SK-N-SH (cell line): ENCODE results near the gene HAUS8. TPM values are rescaled to one million over a fixed set of nuclear protein-coding genes. Genes with fewer than 3 reads are reported as not detected.
A peak's percentile ranks its signal among the peaks of the same experiment; 100 is the strongest.

Source experiments
- CTCF ChIA-PET: fragments of 300-600, 350-600 bp; formaldehyde crosslinking; extraction: SDS; loops from one replicate; lab custom pipeline; 2021; lab: Yijun Ruan, JAX
- POLR2A ChIA-PET: fragments of 350-600 bp; sonication (Branson Sonifier 250); formaldehyde crosslinking; extraction: SDS; loops from one replicate; lab custom pipeline; 2020; ENCODE audit warnings: antibody characterized with exemption, inconsistent platforms; lab: Yijun Ruan, JAX
- DNase-seq: peaks from one replicate; pipeline ENCODE4 v3.0.0; 2012
- H2AFZ ChIP-seq: fragments of 200-600 bp; sonication (generic); 2 replicates; pipeline ENCODE4 v1.8.1; 2016; ENCODE audit warnings: antibody characterized with exemption, mild to moderate bottlenecking, low read depth
- H3F3A ChIP-seq: fragments of 200-600 bp; sonication (generic); replicated peaks from 2 replicates; pipeline ENCODE3; 2016; ENCODE audit warnings: antibody characterized with exemption, mild to moderate bottlenecking; ENCODE audit not compliant: insufficient read depth
- H3K27ac ChIP-seq, 2 experiments: fragments of 200-500 bp in 1 of 2; fragments of 200-600 bp in 1 of 2; sonication (Bioruptor generic) in 1 of 2; sonication (generic), shearing (Covaris generic) in 1 of 2; 2 replicates each; pipeline versions ENCODE4 v1.5.1 to v1.6.1; 2014 to 2016; ENCODE audit warnings: low read depth in 2 of 2, inconsistent platforms in 1 of 2, low read length in 1 of 2, mild to moderate bottlenecking in 1 of 2, mixed read lengths in 1 of 2
- H3K27me3 ChIP-seq: fragments of 200-600 bp; sonication (generic), shearing (Covaris generic); 2 replicates; pipeline ENCODE4 v1.6.1; 2016; ENCODE audit warnings: mixed run types; ENCODE audit not compliant: insufficient read depth
- H3K36me3 ChIP-seq, 2 experiments: fragments of 200-500 bp in 1 of 2; fragments of 200-600 bp in 1 of 2; sonication (Bioruptor generic) in 1 of 2; sonication (generic) in 1 of 2; replicated peaks in 1 of 2; 2 replicates each; pipeline versions ENCODE3 to v1.5.1; 2014 to 2016; ENCODE audit warnings: low read length in 1 of 2, mild to moderate bottlenecking in 1 of 2; ENCODE audit not compliant: insufficient read depth in 2 of 2, control insufficient read depth in 1 of 2
- H3K4me1 ChIP-seq, 2 experiments: fragments of 200-500 bp in 1 of 2; fragments of 200-600 bp in 1 of 2; sonication (Bioruptor generic) in 1 of 2; sonication (generic), shearing (Covaris generic) in 1 of 2; 2 replicates each; pipeline versions ENCODE4 v1.5.1 to v1.6.1; 2014 to 2016; ENCODE audit warnings: low read depth in 1 of 2, low read length in 1 of 2, mixed run types in 1 of 2; ENCODE audit not compliant: insufficient read depth in 2 of 2, control insufficient read depth in 1 of 2
- H3K4me2 ChIP-seq: fragments of 200-600 bp; sonication (generic), shearing (Covaris generic); 2 replicates; pipeline ENCODE4 v1.6.1; 2017; ENCODE audit warnings: mixed run types
- H3K4me3 ChIP-seq, 2 experiments: fragments of 200-500 bp in 1 of 2; fragments of 200-600 bp in 1 of 2; sonication (Bioruptor generic) in 1 of 2; sonication (generic), shearing (Covaris generic) in 1 of 2; 2 replicates each; pipeline versions ENCODE4 v1.5.1 to v1.8.1; 2014 to 2016; ENCODE audit warnings: low read depth in 2 of 2, inconsistent platforms in 1 of 2, low read length in 1 of 2, mild to moderate bottlenecking in 1 of 2, mixed read lengths in 1 of 2, moderate library complexity in 1 of 2
- H3K79me2 ChIP-seq: fragments of 200-600 bp; sonication (generic); 2 replicates; pipeline ENCODE4 v1.8.1; 2017; ENCODE audit warnings: mild to moderate bottlenecking; ENCODE audit not compliant: insufficient read depth
- H3K9ac ChIP-seq: fragments of 200-600 bp; sonication (generic); 2 replicates; pipeline ENCODE4 v1.6.1; 2017; ENCODE audit warnings: mixed run types
- H3K9me2 ChIP-seq: fragments of 200-600 bp; sonication (generic); 2 replicates; pipeline ENCODE4 v1.6.1; 2017; ENCODE audit warnings: mixed run types
- H3K9me3 ChIP-seq: fragments of 200-600 bp; sonication (generic); 2 replicates; pipeline ENCODE4 v1.6.1; 2017; ENCODE audit warnings: mixed run types, mild to moderate bottlenecking, moderate library complexity
- H4K20me1 ChIP-seq: fragments of 200-600 bp; sonication (generic); 2 replicates; pipeline ENCODE4 v1.6.1; 2017; ENCODE audit warnings: mild to moderate bottlenecking, mixed run types; ENCODE audit not compliant: insufficient read depth
- CHD2 ChIP-seq: fragments of 150-350 bp; IDR thresholded peaks from 2 replicates; pipeline ENCODE4 v1.6.1; 2018; ENCODE audit warnings: low read length; ENCODE audit not compliant: partially characterized antibody
- ELF1 ChIP-seq: IDR thresholded peaks from 2 replicates; pipeline ENCODE4 v1.4.0; 2012
- EP300 ChIP-seq, 2 experiments: IDR thresholded peaks; 2 replicates each; pipeline versions ENCODE4 v1.4.0 to v1.6.1; 2012; ENCODE audit warnings: borderline replicate concordance in 1 of 2, low read depth in 1 of 2, low read length in 1 of 2
- RAD21 ChIP-seq: IDR thresholded peaks from 2 replicates; pipeline ENCODE4 v1.6.1; 2012; ENCODE audit warnings: mild to moderate bottlenecking, low read length
- SMC3 ChIP-seq: IDR thresholded peaks from 2 replicates; pipeline ENCODE4 v1.6.1; 2012; ENCODE audit warnings: low read depth, low read length, improper control_type of control experiment
- YY1 ChIP-seq: IDR thresholded peaks from 2 replicates; pipeline ENCODE4 v1.4.0; 2012; ENCODE audit warnings: low read depth, mild to moderate bottlenecking
- WGBS: methylation state at CpG from one replicate; pipeline ENCODE4 v1.1.6; 2017; ENCODE audit warnings: low lambda C conversion rate; 5-methylcytosine and 5-hydroxymethylcytosine counted together
- polyA plus RNA-seq, 3 experiments: library from polyadenylated mRNA; depleted of rRNA; stranded (reverse); fragments of >200 nt; gene quantifications; 2 replicates each; pipeline ENCODE4 v1.2.3, GENCODE V29; 2012
- TF ChIP-seq, protein P1 (sequence below): IDR thresholded peaks from 2 replicates; pipeline ENCODE4 v1.4.0; 2012; ENCODE audit warnings: low read depth, borderline replicate concordance
- TF ChIP-seq, protein P2 (sequence below): fragments of 200-600 bp; sonication (generic); IDR thresholded peaks from 2 replicates; pipeline ENCODE4 v1.6.1; 2017; ENCODE audit warnings: antibody characterized with exemption, mild to moderate bottlenecking, moderate library complexity

Gene HAUS8
- polyA plus RNA-seq, 1 of the 3 experiments (the other 2 are of a cell fraction): 9.6 TPM

DNA sequence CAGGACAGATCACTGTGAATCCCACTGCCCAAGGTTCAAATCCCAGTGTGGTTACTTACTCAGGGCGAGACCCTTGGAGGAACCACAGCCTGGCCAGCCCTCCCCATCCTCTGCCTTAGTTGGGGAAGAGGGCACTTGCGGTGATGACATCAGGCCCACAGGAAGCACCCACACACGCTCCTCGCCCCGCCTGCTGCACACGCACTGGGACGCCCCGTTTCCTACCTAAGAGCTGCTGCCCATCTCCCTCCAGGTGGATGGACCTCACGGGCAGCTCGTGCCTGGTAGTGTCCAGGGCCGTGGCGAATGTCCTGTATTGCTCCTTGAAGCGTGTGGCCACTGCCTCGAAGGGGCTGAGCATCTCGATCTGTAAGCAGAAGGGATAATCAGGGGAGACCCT is 19.6 kb downstream of the HAUS8 start:
- no peaks in the 10 kb centered on the region for H3K79me2 ChIP-seq
- TF ChIP-seq, protein P1, sequence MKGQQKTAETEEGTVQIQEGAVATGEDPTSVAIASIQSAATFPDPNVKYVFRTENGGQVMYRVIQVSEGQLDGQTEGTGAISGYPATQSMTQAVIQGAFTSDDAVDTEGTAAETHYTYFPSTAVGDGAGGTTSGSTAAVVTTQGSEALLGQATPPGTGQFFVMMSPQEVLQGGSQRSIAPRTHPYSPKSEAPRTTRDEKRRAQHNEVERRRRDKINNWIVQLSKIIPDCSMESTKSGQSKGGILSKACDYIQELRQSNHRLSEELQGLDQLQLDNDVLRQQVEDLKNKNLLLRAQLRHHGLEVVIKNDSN: no peak
- POLR2A ChIA-PET: no interaction called here
- no peaks in the 10 kb centered on the region for H3K9me2 ChIP-seq
- CTCF ChIA-PET: interaction anchor here (1.1 kb wide), 1 partner anchor 285 kb away, joined by 5 read pairs; no protein-coding TSS in a partner anchor
- no peaks in the 10 kb centered on the region for H4K20me1 ChIP-seq
- no peak for DNase-seq
- H3K36me3 ChIP-seq: peaks cover 19 to 42% of the 10 kb centered on the region in 2 experiments
- H3K4me3 ChIP-seq: no peak overlapping the region
- no peak overlapping the region for H3K27ac ChIP-seq
- no peaks in the 10 kb centered on the region for H3K27me3 ChIP-seq
- 97% methylated on average over 13 of the region's 15 CpGs for WGBS
- no peaks in the 10 kb centered on the region for H3K4me1 ChIP-seq
- H3F3A ChIP-seq: no peaks in the 10 kb centered on the region
- H3K9me3 ChIP-seq: no peaks in the 10 kb centered on the region
- no peak overlapping the region for H3K4me2 ChIP-seq
- no peak overlapping the region for H2AFZ ChIP-seq
- no peak overlapping the region for H3K9ac ChIP-seq

DNA sequence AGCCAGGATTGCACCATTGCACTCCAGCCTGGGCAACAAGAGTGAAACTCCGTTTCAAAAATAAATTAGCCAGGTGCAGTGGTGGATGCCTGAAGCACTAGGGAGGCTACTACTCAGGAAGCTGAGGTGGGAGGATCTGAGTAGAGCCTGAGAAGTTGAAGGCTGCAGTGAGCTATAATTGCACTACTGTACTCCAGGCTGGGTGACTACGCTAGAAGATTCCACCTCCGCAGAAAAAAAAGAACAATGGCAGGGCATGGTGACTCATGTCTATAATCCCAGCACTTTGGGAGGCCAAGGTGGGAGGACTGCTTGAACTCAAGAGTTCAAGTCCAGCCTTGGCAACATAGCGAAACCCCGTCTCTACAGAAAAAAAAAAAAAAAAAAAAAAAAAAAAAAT is 20.5 kb downstream of the HAUS8 start:
- Histone ChIP-seq H3K4me1 (no peaks in the 10 kb centered on the region), H3K9me3 (no peaks in the 10 kb centered on the region), H2AFZ (no peak overlapping the region), H3K4me2 (no peak overlapping the region), H3K79me2 (no peaks in the 10 kb centered on the region), H3K27ac (no peak overlapping the region), H3K36me3 (peaks cover 19 to 39% of the 10 kb centered on the region in 2 experiments), H3F3A (no peaks in the 10 kb centered on the region), H4K20me1 (no peaks in the 10 kb centered on the region), H3K9ac (no peak overlapping the region)
- ChIA-PET POLR2A (no interaction called here), CTCF (no interaction called here)
- no peak for DNase-seq
- WGBS: 94% methylated on average over 5 of the region's 5 CpGs
- TF ChIP-seq CHD2: no peak
- no peak for TF ChIP-seq ELF1
- TF ChIP-seq EP300 (IDR thresholded peaks at IDR 0.05; ENCODE audit: borderline replicate concordance in 1 of 2, low read depth in 1 of 2, low read length in 1 of 2): no peak
- TF ChIP-seq, all 33 proteins: peak for 0
- Histone ChIP-seq H3K9me2 (no peaks in the 10 kb centered on the region), H3K27me3 (no peaks in the 10 kb centered on the region), H3K4me3 (no peak overlapping the region)

DNA sequence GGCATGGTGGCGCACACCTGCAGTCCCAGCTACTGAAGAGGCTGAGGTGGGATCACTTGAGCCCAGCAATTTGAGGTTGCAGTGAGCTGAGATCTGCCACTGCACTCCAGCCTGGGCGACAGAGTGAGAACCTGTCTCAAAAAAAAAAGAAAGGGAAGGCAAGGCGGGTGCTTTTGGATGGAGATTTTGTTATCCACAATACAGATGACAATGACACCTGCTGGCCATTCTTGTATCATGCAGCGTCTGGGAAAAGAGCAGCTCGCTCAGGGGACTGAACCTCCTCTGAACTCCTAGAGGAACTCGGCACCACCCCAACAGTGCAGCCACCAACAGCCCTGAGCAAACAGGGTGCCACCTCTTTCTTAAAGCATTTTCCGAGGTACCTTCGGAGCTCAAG is 22.8 kb downstream of the HAUS8 start:
- Histone ChIP-seq H3K4me2 (no peak overlapping the region), H3K9me3 (no peaks in the 10 kb centered on the region), H3K27ac (no peak overlapping the region), H3F3A (no peaks in the 10 kb centered on the region), H2AFZ (no peak overlapping the region), H4K20me1 (no peaks in the 10 kb centered on the region), H3K4me1 (no peaks in the 10 kb centered on the region), H3K79me2 (no peaks in the 10 kb centered on the region), H3K36me3 (peaks cover 2 to 17% of the 10 kb centered on the region in 2 experiments), H3K27me3 (no peaks in the 10 kb centered on the region), H3K9ac (no peak overlapping the region), H3K4me3 (no peak overlapping the region; a peak in 1 of 4 replicates), H3K9me2 (no peaks in the 10 kb centered on the region)
- WGBS: 76% methylated on average over 8 of the region's 8 CpGs
- CTCF ChIA-PET: interaction anchor here (0.6 to 2.2 kb wide), 30 partner anchors 9 to 365 kb away, joined by 3 to 28 read pairs (median 4); partner anchors contain the start of genes MRPL34 and SIN3B
- POLR2A ChIA-PET: no interaction called here
- DNase-seq: peak; percentile 62
- TF ChIP-seq RAD21: peak; percentile 69
- TF ChIP-seq, protein P2, sequence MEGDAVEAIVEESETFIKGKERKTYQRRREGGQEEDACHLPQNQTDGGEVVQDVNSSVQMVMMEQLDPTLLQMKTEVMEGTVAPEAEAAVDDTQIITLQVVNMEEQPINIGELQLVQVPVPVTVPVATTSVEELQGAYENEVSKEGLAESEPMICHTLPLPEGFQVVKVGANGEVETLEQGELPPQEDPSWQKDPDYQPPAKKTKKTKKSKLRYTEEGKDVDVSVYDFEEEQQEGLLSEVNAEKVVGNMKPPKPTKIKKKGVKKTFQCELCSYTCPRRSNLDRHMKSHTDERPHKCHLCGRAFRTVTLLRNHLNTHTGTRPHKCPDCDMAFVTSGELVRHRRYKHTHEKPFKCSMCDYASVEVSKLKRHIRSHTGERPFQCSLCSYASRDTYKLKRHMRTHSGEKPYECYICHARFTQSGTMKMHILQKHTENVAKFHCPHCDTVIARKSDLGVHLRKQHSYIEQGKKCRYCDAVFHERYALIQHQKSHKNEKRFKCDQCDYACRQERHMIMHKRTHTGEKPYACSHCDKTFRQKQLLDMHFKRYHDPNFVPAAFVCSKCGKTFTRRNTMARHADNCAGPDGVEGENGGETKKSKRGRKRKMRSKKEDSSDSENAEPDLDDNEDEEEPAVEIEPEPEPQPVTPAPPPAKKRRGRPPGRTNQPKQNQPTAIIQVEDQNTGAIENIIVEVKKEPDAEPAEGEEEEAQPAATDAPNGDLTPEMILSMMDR: peak; percentile 66
- peak; percentile 64 for TF ChIP-seq SMC3
- no peak for TF ChIP-seq YY1
